ENCODE measurements around the gene WNT7B.

GRCh38 chr22:45928726-45929368, 48.1 kb downstream of the WNT7B start:
- TF ChIP-seq POLR2AphosphoS5 (IDR thresholded peaks at IDR 0.05; ENCODE audit: borderline replicate concordance, low read depth, low read length): no peak
- no peak for TF ChIP-seq EZH2 (IDR thresholded peaks at IDR 0.05)
- TF ChIP-seq FOXP2 (optimal IDR thresholded peaks at IDR 0.05; ENCODE audit: control extremely low read depth, extremely low read length, insufficient read depth): no peak
